HL-60 (cell line): ENCODE results near the gene BMAL1.

Experiments
- POLR2AphosphoS5 ChIP-seq: IDR thresholded peaks from 2 replicates; pipeline ENCODE4 v1.6.1; 2012; ENCODE audit warnings: low read depth
- REST ChIP-seq: IDR thresholded peaks from 2 replicates; pipeline ENCODE4 v1.6.1; 2012; ENCODE audit warnings: low read depth; ENCODE audit not compliant: insufficient replicate concordance
- TF ChIP-seq, protein P1 (sequence below): IDR thresholded peaks from one replicate; pipeline ENCODE4 v1.5.1; 2011; ENCODE audit warnings: low read length, control low read depth, inconsistent platforms; ENCODE audit not compliant: insufficient read depth

GRCh38 chr11:13380731-13381130 is 103.1 kb downstream of the BMAL1 start:
- TF ChIP-seq, protein P1, sequence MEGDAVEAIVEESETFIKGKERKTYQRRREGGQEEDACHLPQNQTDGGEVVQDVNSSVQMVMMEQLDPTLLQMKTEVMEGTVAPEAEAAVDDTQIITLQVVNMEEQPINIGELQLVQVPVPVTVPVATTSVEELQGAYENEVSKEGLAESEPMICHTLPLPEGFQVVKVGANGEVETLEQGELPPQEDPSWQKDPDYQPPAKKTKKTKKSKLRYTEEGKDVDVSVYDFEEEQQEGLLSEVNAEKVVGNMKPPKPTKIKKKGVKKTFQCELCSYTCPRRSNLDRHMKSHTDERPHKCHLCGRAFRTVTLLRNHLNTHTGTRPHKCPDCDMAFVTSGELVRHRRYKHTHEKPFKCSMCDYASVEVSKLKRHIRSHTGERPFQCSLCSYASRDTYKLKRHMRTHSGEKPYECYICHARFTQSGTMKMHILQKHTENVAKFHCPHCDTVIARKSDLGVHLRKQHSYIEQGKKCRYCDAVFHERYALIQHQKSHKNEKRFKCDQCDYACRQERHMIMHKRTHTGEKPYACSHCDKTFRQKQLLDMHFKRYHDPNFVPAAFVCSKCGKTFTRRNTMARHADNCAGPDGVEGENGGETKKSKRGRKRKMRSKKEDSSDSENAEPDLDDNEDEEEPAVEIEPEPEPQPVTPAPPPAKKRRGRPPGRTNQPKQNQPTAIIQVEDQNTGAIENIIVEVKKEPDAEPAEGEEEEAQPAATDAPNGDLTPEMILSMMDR = no peak
- TF ChIP-seq POLR2AphosphoS5 (no peak), REST (no peak)
